Keratinocyte (primary cell): ENCODE results near the gene NMT1. TPM values are rescaled to one million over a fixed set of nuclear protein-coding genes. Genes with fewer than 3 reads are reported as not detected.

Source experiments
- DNase-seq: peaks from one replicate; pipeline ENCODE4 v3.0.0-alpha.2; 2011; ENCODE audit warnings: low read depth, missing footprints, low spot score
- FAIRE-seq: peaks from 2 replicates; lab custom pipeline; 2011; peaks lifted over from hg19 to GRCh38; lab: Jason Lieb, UNC
- H2AFZ ChIP-seq: 2 replicates; pipeline ENCODE4 v1.6.0; 2012; ENCODE audit warnings: low read length, control low read depth, inconsistent platforms; ENCODE audit not compliant: control insufficient read depth
- H3K27ac ChIP-seq: 2 replicates; pipeline ENCODE4 v1.5.1; 2011; ENCODE audit warnings: low read length; ENCODE audit not compliant: control insufficient read depth, insufficient read depth
- H3K27me3 ChIP-seq: 3 replicates; pipeline ENCODE4 v1.6.0; 2011; ENCODE audit warnings: low read length; ENCODE audit not compliant: control insufficient read depth, insufficient read depth; ENCODE audit errors: extremely low read depth
- H3K36me3 ChIP-seq, 2 experiments: 2 replicates in 1 of 2; 3 replicates in 1 of 2; pipeline ENCODE4 v1.5.1; 2011; ENCODE audit warnings: low read length in 2 of 2, mild to moderate bottlenecking in 1 of 2; ENCODE audit not compliant: control insufficient read depth in 2 of 2, insufficient read depth in 2 of 2; ENCODE audit errors: extremely low read depth in 1 of 2
- H3K4me1 ChIP-seq: 3 replicates; pipeline ENCODE4 v1.5.1; 2011; ENCODE audit warnings: low read length; ENCODE audit not compliant: control insufficient read depth, insufficient read depth; ENCODE audit errors: extremely low read depth
- H3K4me2 ChIP-seq: 3 replicates; pipeline ENCODE4 v1.6.0; 2011; ENCODE audit warnings: low read depth, low read length; ENCODE audit not compliant: control insufficient read depth, insufficient read depth; ENCODE audit errors: extremely low read depth
- H3K4me3 ChIP-seq, 3 experiments: fragments of 200-600 bp in 1 of 3; sonication (generic) in 1 of 3; 2 replicates in 2 of 3; 3 replicates in 1 of 3; pipeline ENCODE4 v1.5.1; 2011 to 2016; ENCODE audit warnings: low read length in 3 of 3, mild to moderate bottlenecking in 3 of 3, control low read depth in 2 of 3, inconsistent platforms in 1 of 3, low read depth in 1 of 3, mixed read lengths in 1 of 3, mixed run types in 1 of 3, moderate library complexity in 1 of 3; ENCODE audit not compliant: control insufficient read depth in 2 of 3, insufficient read depth in 2 of 3; ENCODE audit errors: extremely low read depth in 1 of 3
- H3K79me2 ChIP-seq: 2 replicates; pipeline ENCODE4 v1.6.0; 2012; ENCODE audit warnings: low read length; ENCODE audit not compliant: control insufficient read depth, insufficient read depth
- H3K9ac ChIP-seq: 3 replicates; pipeline ENCODE4 v1.6.0; 2011; ENCODE audit warnings: low read length; ENCODE audit not compliant: control insufficient read depth, insufficient read depth; ENCODE audit errors: extremely low read depth
- H3K9me1 ChIP-seq: 3 replicates; pipeline ENCODE4 v1.6.0; 2011; ENCODE audit warnings: low read length; ENCODE audit not compliant: control insufficient read depth, insufficient read depth; ENCODE audit errors: extremely low read depth
- H3K9me3 ChIP-seq: 2 replicates; pipeline ENCODE4 v1.5.1; 2012; ENCODE audit warnings: low read depth, low read length; ENCODE audit not compliant: control insufficient read depth
- H4K20me1 ChIP-seq: 3 replicates; pipeline ENCODE4 v1.6.0; 2011; ENCODE audit warnings: low read length; ENCODE audit not compliant: control insufficient read depth, insufficient read depth; ENCODE audit errors: extremely low read depth
- EZH2 ChIP-seq: IDR thresholded peaks from one replicate; pipeline ENCODE4 v1.6.1; 2012; ENCODE audit warnings: inconsistent platforms, mild to moderate bottlenecking, low read length, moderate library complexity
- dilution Hi-C: fragments of 300-500 bp; cut with MboI; formaldehyde crosslinking; loops from one replicate; pipeline ENCODE4 v1.7.0; 2020; ENCODE audit warnings: low sequenced_read_pairs; ENCODE audit not compliant: extremely low pct_ligation_motif_present
- polyA plus RNA-seq, 5 experiments: library from polyadenylated mRNA; depleted of rRNA in 3 of 5; stranded (reverse) in 3 of 5; stranded (forward) in 1 of 5; unstranded in 1 of 5; fragments of >200 nt; gene quantifications; 1 replicate in 1 of 5; 2 replicates in 3 of 5; 3 replicates in 1 of 5; pipeline versions ENCODE4 v1.2.1 to v1.2.3, GENCODE V29; 2011 to 2012; ENCODE audit warnings: missing spikeins in 2 of 5, low read depth in 1 of 5, low replicate concordance in 1 of 5
- TF ChIP-seq, protein P1 (sequence below), 3 experiments: IDR thresholded peaks in 1 of 3; conservative IDR thresholded peaks in 1 of 3; optimal IDR thresholded peaks in 1 of 3; 2 replicates in 2 of 3; 3 replicates in 1 of 3; pipeline versions ENCODE3 to v1.5.1; 2011; ENCODE audit warnings: low read length in 3 of 3, mild to moderate bottlenecking in 3 of 3, moderate library complexity in 2 of 3, control low read depth in 1 of 3, inconsistent platforms in 1 of 3; ENCODE audit not compliant: insufficient read depth in 2 of 3; ENCODE audit errors: extremely low read depth in 1 of 3

NMT1 gene
- polyA plus RNA-seq, 1 donor (not counting 4 experiments of a cell fraction or from before 2014, with no cell fraction given): 101 TPM

DNA sequence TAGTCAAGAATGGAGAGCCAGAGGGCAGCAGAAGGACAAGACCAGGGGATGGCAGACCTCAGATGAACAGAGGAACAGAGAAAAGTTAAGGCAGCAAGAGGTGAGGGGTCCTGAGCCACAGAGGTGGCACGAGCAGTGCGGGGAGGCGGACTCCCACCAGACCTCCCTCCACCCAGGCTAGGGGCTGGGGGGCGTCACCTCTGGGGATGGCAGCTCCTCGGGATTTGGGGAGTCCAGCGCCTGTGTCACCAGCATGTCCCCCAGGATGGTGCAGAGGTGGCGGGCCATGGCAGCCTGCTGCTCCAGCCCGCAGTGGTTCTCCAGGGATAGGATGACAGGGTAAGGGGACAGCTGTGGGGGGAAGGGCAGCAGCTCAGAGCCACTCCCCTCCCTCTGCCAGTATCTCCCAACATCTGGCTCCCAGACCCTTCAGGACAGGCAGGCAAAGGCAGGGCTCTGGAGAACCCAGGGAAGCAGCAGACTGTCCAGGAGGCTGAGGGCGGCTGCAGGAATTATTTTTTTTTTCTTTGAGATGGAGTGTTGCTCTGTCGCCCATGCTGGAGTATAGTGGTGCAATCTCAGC, 55.4 kb downstream of the NMT1 start:
- FAIRE-seq: no peak
- no peak overlapping the region for H2AFZ ChIP-seq
- dilution Hi-C loops: no loop called here

DNA sequence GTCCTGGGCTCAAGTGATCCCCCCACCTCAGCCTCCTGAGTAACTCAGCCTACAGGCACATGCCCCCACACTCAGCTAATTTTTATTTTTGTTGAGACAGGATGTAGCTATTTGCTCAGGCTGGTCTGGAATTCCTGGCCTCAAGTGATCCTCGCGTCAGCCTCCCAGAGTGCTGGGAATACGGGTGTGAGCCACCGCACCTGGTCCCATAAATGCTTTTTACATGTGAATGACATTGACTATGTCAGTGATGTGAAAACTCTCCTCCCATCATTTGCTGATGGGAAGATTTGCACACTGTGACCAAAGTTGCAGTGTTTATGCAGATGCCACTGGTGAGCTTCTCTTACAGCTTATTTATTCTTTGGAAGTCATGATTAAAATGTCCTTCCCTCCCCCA, 56.2 kb downstream of the NMT1 start:
- H3K9ac ChIP-seq: no peak overlapping the region
- H3K79me2 ChIP-seq: peaks cover 9% of the 10 kb centered on the region
- no peak overlapping the region for H2AFZ ChIP-seq
- no peak for FAIRE-seq
- no peak overlapping the region for H3K4me3 ChIP-seq
- H3K9me3 ChIP-seq: no peaks in the 10 kb centered on the region
- H3K4me2 ChIP-seq: no peak overlapping the region
- H3K36me3 ChIP-seq: peaks cover 15 to 32% of the 10 kb centered on the region in 2 experiments
- no peak for DNase-seq
- H3K27ac ChIP-seq: no peak overlapping the region
- dilution Hi-C loops: no loop called here
- no peak for TF ChIP-seq EZH2
- TF ChIP-seq, protein P1, sequence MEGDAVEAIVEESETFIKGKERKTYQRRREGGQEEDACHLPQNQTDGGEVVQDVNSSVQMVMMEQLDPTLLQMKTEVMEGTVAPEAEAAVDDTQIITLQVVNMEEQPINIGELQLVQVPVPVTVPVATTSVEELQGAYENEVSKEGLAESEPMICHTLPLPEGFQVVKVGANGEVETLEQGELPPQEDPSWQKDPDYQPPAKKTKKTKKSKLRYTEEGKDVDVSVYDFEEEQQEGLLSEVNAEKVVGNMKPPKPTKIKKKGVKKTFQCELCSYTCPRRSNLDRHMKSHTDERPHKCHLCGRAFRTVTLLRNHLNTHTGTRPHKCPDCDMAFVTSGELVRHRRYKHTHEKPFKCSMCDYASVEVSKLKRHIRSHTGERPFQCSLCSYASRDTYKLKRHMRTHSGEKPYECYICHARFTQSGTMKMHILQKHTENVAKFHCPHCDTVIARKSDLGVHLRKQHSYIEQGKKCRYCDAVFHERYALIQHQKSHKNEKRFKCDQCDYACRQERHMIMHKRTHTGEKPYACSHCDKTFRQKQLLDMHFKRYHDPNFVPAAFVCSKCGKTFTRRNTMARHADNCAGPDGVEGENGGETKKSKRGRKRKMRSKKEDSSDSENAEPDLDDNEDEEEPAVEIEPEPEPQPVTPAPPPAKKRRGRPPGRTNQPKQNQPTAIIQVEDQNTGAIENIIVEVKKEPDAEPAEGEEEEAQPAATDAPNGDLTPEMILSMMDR (optimal IDR thresholded peaks at IDR 0.05 in 1 of 3, IDR thresholded peaks at IDR 0.05 in 1 of 3, conservative IDR thresholded peaks at IDR 0.05 in 1 of 3; ENCODE audit: extremely low read depth in 1 of 3, insufficient read depth in 2 of 3, low read length in 3 of 3): no peak
- H3K9me1 ChIP-seq: no peaks in the 10 kb centered on the region
- no peaks in the 10 kb centered on the region for H4K20me1 ChIP-seq
- H3K27me3 ChIP-seq: no peaks in the 10 kb centered on the region
- peaks cover under 1% of the 10 kb centered on the region for H3K4me1 ChIP-seq

More for the DNA sequence above, 55.4 kb downstream of the NMT1 start:
- no peak overlapping the region for H3K4me2 ChIP-seq
- H3K27me3 ChIP-seq: no peaks in the 10 kb centered on the region
- H4K20me1 ChIP-seq: no peaks in the 10 kb centered on the region
- DNase-seq: no peak
- TF ChIP-seq, protein P1 (optimal IDR thresholded peaks at IDR 0.05 in 1 of 3, IDR thresholded peaks at IDR 0.05 in 1 of 3, conservative IDR thresholded peaks at IDR 0.05 in 1 of 3; ENCODE audit: extremely low read depth in 1 of 3, insufficient read depth in 2 of 3, low read length in 3 of 3): no peak
- peaks cover 3% of the 10 kb centered on the region for H3K79me2 ChIP-seq
- H3K9me1 ChIP-seq: no peaks in the 10 kb centered on the region
- no peak overlapping the region for H3K4me3 ChIP-seq
- H3K9ac ChIP-seq: no peak overlapping the region
- no peak overlapping the region for H3K27ac ChIP-seq
- peaks cover 15 to 32% of the 10 kb centered on the region in 2 experiments for H3K36me3 ChIP-seq
- H3K9me3 ChIP-seq: no peaks in the 10 kb centered on the region
- no peaks in the 10 kb centered on the region for H3K4me1 ChIP-seq
